Activated naive CD4-positive, alpha-beta T cell treated with anti-CD3 and anti-CD28 coated beads, Interleukin-2, amount 50 U/mL, for 24 hours (primary cell): ENCODE measurements around the gene DIS3L.
A peak's percentile ranks its signal among the peaks of the same experiment; 100 is the strongest.
"Not testable (repeated sequence)": the region's sequence is repeated elsewhere in the genome, so short reads cannot be mapped to it uniquely, and the experiment has no call there.

Experiments
- H3K27ac Mint-ChIP-seq: one replicate; pipeline ENCODE4 v1.8.0; 2021; ENCODE audit warnings: mild to moderate bottlenecking, mixed read lengths
- H3K27me3 Mint-ChIP-seq: one replicate; pipeline ENCODE4 v1.8.0; 2021; ENCODE audit warnings: mixed read lengths
- H3K36me3 Mint-ChIP-seq: one replicate; pipeline ENCODE4 v1.8.0; 2021; ENCODE audit warnings: mixed read lengths
- H3K4me1 Mint-ChIP-seq: one replicate; pipeline ENCODE4 v1.8.0; 2021; ENCODE audit warnings: mixed read lengths
- H3K4me3 Mint-ChIP-seq: one replicate; pipeline ENCODE4 v1.8.0; 2021; ENCODE audit warnings: mild to moderate bottlenecking, mixed read lengths
- H3K9me3 Mint-ChIP-seq: one replicate; pipeline ENCODE4 v1.8.0; 2021; ENCODE audit warnings: mixed read lengths

Gene DIS3L

GRCh38 chr15:66291816-66292570 lies 1.4 kb upstream of the DIS3L start:
- peak overlapping the region; percentile 98 for H3K27ac Mint-ChIP-seq
- H3K4me1 Mint-ChIP-seq = peaks cover 54% of the 10 kb centered on the region
- H3K36me3 Mint-ChIP-seq = no peaks in the 10 kb centered on the region
- H3K9me3 Mint-ChIP-seq = no peaks in the 10 kb centered on the region
- H3K27me3 Mint-ChIP-seq = no peaks in the 10 kb centered on the region
- peak overlapping the region; percentile 90 for H3K4me3 Mint-ChIP-seq

DNA sequence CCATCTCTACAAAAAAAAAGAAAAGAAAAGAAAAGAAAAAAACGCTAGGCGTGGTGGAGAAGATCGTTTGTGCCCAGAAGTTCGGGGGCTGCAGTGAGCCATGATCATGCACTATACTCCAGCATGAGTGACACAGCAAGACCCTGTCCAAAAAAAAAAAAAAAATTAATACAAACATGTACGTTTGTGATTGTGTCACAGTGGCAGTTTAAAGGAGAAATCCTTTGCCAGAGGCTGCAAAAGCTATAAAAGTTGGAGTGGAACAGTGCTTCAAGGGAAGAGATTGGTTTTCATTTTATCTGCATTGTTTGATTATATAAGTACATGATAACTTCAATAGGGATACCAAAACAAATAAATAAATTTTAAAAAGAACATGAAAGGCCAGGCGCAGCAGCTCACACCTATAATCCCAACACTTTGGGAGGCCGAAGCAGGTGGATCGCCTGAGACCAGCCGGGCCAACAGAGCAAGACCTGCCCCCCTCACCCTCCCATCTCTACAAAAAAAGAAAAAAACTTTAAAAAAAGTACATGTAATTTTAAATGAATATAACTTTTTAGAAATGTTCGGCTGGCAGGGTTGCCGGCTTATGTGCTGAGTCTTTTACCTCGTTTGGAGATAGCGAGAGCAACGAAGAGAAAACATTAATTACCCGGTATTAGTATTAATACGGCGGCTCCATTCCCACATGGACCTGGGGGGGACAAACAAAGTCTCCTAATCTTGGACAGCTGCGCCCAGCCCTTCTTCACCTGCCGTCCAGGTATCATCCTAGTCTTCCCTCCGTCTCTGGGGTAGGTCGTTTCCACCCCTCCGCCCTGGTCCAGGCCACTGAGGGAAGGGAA lies 573 bp upstream of the DIS3L start:
- Mint-ChIP-seq H3K27ac (peak overlapping the region; percentile 98), H3K4me1 (peaks cover 50% of the 10 kb centered on the region), H3K4me3 (peak overlapping the region; percentile 90), H3K36me3 (no peaks in the 10 kb centered on the region), H3K9me3 (no peaks in the 10 kb centered on the region), H3K27me3 (no peaks in the 10 kb centered on the region)

DNA sequence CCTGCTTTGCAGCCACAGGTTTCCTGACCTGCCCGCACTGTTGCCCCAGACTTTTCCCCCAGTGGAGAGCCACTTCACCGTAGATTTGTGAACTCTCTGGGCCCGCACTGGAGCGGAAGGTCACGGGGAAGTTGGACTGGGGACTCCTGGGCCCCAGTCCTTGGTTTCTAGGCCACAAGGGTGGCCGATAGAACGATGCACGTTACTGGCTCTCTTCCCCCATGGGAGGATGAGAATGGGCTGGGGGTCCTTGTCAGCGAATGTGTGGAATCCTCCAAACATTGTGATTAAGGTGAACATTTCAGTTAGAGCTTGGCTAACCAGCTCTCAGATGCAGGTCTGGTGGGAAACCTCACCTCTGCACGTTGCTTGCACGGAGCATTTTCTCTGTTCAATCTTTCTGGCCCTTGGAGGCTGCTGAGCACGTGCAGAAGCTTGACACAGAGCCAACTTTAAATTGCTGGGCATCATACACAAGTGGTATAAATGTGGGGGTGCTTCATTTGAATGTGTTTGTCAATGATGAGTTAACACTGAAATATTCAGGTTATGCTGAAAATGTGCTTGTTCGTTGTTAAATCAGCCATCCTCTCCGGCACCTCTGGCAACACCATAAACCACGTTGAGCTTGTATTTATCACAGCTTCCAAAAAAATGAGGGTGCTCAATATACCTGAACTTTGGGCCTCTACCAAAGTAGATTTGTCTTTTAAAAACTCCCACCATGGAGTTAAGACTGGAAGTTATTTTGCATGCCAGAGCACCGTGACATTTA lies 976 bp downstream of the DIS3L start:
- no peaks in the 10 kb centered on the region for H3K9me3 Mint-ChIP-seq
- H3K36me3 Mint-ChIP-seq = peaks cover 2% of the 10 kb centered on the region
- H3K27me3 Mint-ChIP-seq = no peaks in the 10 kb centered on the region
- peak overlapping the region; percentile 87 for H3K4me3 Mint-ChIP-seq
- peak overlapping the region; percentile 93 for H3K27ac Mint-ChIP-seq
- peaks cover 49% of the 10 kb centered on the region for H3K4me1 Mint-ChIP-seq

- peaks cover 49% of the 10 kb centered on the region for H3K4me1 Mint-ChIP-seq
- H3K27me3 Mint-ChIP-seq = no peaks in the 10 kb centered on the region
- no peaks in the 10 kb centered on the region for H3K9me3 Mint-ChIP-seq
- peak overlapping the region; percentile 93 for H3K27ac Mint-ChIP-seq
- peak overlapping the region; percentile 87 for H3K4me3 Mint-ChIP-seq
- peaks cover 2% of the 10 kb centered on the region for H3K36me3 Mint-ChIP-seq
These were observed 1.5 kb downstream of the DIS3L start for GRCh38 chr15:66294932-66295235.

- H3K27me3 Mint-ChIP-seq = no peaks in the 10 kb centered on the region
- H3K9me3 Mint-ChIP-seq = no peaks in the 10 kb centered on the region
- H3K4me3 Mint-ChIP-seq = no peak overlapping the region
- peaks cover 2% of the 10 kb centered on the region for H3K36me3 Mint-ChIP-seq
- no peak overlapping the region for H3K27ac Mint-ChIP-seq
- H3K4me1 Mint-ChIP-seq = peaks cover 42% of the 10 kb centered on the region
These were observed 2.8 kb downstream of the DIS3L start for GRCh38 chr15:66296186-66296585.

DNA sequence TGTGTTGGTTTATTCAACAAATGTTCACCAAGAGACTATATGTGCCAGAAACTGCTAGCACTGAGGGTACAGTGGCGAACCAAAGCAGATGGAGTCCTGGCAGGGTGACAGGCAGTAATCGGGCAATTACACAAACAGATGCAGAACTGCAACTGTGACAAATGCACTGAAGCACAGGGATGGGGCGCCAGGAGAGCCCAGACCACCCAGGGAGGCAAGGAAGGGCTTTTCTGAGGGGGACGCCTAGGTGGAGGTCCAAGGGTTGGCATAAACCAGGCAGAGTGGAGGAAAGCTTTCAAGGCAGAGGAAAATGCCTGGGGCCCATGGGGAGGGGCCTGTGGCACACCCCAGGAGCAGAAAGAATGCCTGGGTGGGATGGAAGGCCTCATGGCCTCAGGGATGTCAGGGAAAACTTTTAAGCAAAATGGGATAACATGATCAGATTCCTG lies 5.5 kb downstream of the DIS3L start:
- Mint-ChIP-seq H3K4me1 (peaks cover 33% of the 10 kb centered on the region), H3K27ac (peak overlapping the region; percentile 27), H3K4me3 (no peak overlapping the region), H3K27me3 (no peaks in the 10 kb centered on the region), H3K9me3 (no peaks in the 10 kb centered on the region), H3K36me3 (peaks cover 2% of the 10 kb centered on the region)

- Mint-ChIP-seq H3K36me3 (peaks cover 3% of the 10 kb centered on the region), H3K4me3 (no peak overlapping the region), H3K27me3 (no peaks in the 10 kb centered on the region), H3K9me3 (no peaks in the 10 kb centered on the region), H3K27ac (no peak overlapping the region), H3K4me1 (peaks cover 5% of the 10 kb centered on the region)
These were observed 9.3 kb downstream of the DIS3L start for GRCh38 chr15:66302489-66303278.

DNA sequence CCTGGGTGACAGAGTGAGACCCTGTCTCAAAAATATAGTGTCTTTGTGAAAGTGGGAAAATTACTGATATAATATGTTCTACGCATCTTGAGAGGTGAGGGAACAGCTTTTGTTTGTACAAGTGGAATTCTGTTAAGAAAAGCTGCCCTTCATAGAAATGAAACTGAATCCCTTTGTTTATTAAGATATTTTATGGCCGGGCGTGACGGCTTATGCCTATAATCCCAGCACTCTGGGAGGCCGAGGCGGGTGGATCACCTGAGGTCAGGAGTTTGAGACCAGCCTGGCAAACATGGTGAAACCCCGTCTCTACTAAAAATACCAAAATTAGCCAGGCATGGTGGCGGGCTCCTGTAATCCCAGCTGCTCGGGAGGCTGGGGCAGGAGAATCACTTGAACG lies 11.1 kb downstream of the DIS3L start:
- H3K36me3 Mint-ChIP-seq, H3K4me3 Mint-ChIP-seq, H3K27ac Mint-ChIP-seq, H3K27me3 Mint-ChIP-seq, H3K4me1 Mint-ChIP-seq, H3K9me3 Mint-ChIP-seq: not testable (repeated sequence)

DNA sequence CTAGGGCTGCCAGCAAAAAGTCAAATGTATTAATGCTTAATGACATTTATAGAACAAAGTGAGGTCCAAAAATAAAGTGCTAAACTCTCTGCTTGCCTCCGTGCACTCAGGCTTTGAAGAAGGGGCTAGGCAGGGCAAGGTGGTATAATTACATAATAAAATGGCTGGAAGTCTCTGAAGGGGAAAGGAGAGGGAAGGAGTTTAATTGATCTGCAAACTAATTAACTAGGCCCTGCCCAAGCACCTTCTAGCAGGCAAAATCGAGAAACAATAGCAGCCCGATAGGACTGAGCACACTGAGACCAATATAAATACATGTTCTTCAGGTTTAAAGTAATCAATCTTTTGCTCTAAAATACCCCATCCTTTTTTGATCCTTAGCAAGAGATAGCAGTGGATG lies 13.0 kb downstream of the DIS3L start:
- H3K4me3 Mint-ChIP-seq = no peak overlapping the region
- H3K9me3 Mint-ChIP-seq = no peaks in the 10 kb centered on the region
- peaks cover 8% of the 10 kb centered on the region for H3K36me3 Mint-ChIP-seq
- H3K27ac Mint-ChIP-seq = no peak overlapping the region
- no peaks in the 10 kb centered on the region for H3K27me3 Mint-ChIP-seq
- peaks cover 5% of the 10 kb centered on the region for H3K4me1 Mint-ChIP-seq

DNA sequence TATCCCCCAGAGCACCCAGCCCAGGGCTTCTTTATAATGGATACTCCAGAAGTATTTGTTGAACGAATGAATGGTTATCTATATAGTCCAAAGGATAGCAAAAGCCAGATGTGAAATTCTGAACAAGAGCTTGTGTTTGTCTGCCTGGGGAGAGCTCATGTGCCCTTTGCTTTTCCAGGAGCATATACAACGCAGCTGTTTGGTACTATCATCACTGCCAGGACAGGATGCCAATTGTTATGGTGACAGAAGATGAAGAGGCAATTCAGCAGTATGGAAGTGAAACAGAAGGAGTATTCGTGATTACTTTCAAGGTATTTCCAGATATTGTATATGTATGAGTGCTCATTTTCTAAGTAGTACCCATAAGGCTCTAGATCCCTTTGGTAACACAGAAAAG lies 15.2 kb downstream of the DIS3L start:
- H3K27me3 Mint-ChIP-seq = no peaks in the 10 kb centered on the region
- no peaks in the 10 kb centered on the region for H3K9me3 Mint-ChIP-seq
- no peak overlapping the region for H3K4me3 Mint-ChIP-seq
- no peaks in the 10 kb centered on the region for H3K4me1 Mint-ChIP-seq
- H3K27ac Mint-ChIP-seq = peak overlapping the region; percentile 68
- peaks cover 11% of the 10 kb centered on the region for H3K36me3 Mint-ChIP-seq

DNA sequence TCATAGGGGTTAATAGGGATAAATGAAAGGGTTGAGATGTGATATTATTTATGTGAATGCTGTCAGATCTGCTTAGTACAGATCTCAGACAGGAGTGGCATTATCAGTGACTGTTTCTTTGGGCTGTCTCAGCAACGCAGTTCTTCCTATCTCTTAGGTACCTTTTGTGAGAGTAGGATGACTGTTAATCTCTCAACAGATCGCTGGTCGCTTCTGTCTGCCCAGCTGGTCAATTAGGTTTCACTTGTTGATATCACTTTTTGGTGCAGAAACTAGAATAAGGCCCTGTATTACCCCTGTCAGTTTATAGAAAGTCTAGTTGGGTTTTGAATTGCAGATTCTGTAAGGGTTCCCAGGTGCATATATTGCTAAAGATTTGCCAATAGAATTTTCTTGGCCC lies 16.5 kb downstream of the DIS3L start:
- Mint-ChIP-seq H3K9me3 (no peaks in the 10 kb centered on the region), H3K27ac (no peak overlapping the region), H3K36me3 (peaks cover 11% of the 10 kb centered on the region)

GRCh38 chr15:66310786-66311185 lies 17.4 kb downstream of the DIS3L start:
- Mint-ChIP-seq H3K36me3 (peaks cover 13% of the 10 kb centered on the region), H3K27ac (no peak overlapping the region), H3K27me3 (no peaks in the 10 kb centered on the region), H3K9me3 (no peaks in the 10 kb centered on the region), H3K4me1 (no peaks in the 10 kb centered on the region), H3K4me3 (no peak overlapping the region)

More for the DNA sequence above, 16.5 kb downstream of the DIS3L start:
- Mint-ChIP-seq H3K4me3 (no peak overlapping the region), H3K4me1 (no peaks in the 10 kb centered on the region), H3K27me3 (no peaks in the 10 kb centered on the region)

DNA sequence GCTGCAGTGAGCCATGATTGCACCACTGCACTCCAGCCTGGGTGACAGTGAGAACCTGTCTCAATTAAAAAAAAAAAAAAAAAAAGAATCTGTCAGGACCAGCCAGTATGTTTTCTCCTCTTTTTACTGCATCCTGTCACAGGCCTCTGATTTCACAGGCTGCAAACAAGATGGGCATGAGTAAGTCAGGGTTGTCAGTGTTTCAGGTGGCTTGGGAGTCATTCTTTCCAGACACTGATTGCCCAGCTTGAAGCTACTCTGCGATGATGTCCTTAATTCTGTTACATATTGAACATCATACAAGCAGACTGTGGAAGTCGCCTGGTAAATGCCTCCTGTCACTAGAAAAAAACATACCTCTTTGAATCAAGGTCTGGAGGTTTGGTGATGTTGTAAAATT lies 18.8 kb downstream of the DIS3L start:
- Mint-ChIP-seq H3K36me3 (peaks cover 17% of the 10 kb centered on the region), H3K27me3 (no peaks in the 10 kb centered on the region), H3K4me3 (no peak overlapping the region), H3K4me1 (no peaks in the 10 kb centered on the region), H3K27ac (no peak overlapping the region), H3K9me3 (no peaks in the 10 kb centered on the region)

DNA sequence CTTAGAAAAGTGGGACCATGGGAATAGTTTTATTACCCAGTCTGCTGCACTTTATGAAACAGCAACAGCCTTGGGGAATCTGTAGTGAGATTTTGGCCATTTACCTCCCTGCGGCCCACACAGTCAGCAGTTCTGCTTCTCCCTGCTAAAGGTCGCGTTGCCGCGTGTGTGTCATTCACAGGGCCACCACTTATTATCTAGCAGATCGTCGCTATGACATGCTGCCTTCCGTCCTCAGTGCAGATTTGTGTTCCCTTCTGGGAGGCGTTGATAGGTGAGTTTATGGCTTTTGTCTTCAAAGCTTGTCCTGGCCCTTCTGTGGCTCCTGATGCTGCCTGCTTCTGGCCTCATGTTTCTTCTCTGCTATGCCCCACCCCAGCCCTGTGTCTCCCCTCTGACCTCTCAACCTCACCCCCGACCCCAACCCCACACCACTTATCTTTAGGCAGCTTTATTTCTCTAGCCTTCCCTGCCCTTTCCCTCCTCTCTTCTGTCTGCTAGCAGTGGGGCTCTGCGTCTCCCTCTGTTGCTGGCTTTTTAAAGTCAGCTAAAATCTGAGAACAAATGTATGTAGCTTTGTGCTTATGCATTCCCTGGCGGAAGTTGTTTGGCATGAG lies 30.1 kb downstream of the DIS3L start:
- H3K36me3 Mint-ChIP-seq = peaks cover 2% of the 10 kb centered on the region

GRCh38 chr15:66326051-66326450 lies 32.7 kb downstream of the DIS3L start:
- no peaks in the 10 kb centered on the region for H3K9me3 Mint-ChIP-seq
- H3K27ac Mint-ChIP-seq = no peak overlapping the region
- peaks cover 8% of the 10 kb centered on the region for H3K36me3 Mint-ChIP-seq
- H3K4me3 Mint-ChIP-seq = no peak overlapping the region
- H3K4me1 Mint-ChIP-seq = no peaks in the 10 kb centered on the region
- H3K27me3 Mint-ChIP-seq = no peaks in the 10 kb centered on the region

More for the DNA sequence above, 30.1 kb downstream of the DIS3L start:
- Mint-ChIP-seq H3K4me1 (no peaks in the 10 kb centered on the region), H3K27ac (peak overlapping the region; percentile 31), H3K9me3 (no peaks in the 10 kb centered on the region), H3K4me3 (no peak overlapping the region), H3K27me3 (no peaks in the 10 kb centered on the region)
